Right renal pelvis (tissue), 4 donors: ENCODE measurements around the gene HSD11B1L. TPM values are rescaled to one million over a fixed set of nuclear protein-coding genes. Genes with fewer than 3 reads are reported as not detected.
"Not testable (repeated sequence)": the region's sequence is repeated elsewhere in the genome, so short reads cannot be mapped to it uniquely, and the experiment has no call there.

Experiments used
- DNase-seq, 4 donors: peaks; one replicate each; pipeline ENCODE4 v3.0.0-alpha.2; 2013; ENCODE audit warnings: low read depth in 4 of 4, low spot score in 3 of 4, missing footprints in 1 of 4
- polyA plus RNA-seq, 4 donors: library from polyadenylated mRNA; unstranded; fragments of 120-200 nt; gene quantifications; one replicate each; pipeline ENCODE4 v1.2.1, GENCODE V29; 2013; ENCODE audit not compliant: insufficient read length in 4 of 4

Gene HSD11B1L
- polyA plus RNA-seq, 4 donors: 9.1 to 13.2 (median 9.7) TPM

DNA sequence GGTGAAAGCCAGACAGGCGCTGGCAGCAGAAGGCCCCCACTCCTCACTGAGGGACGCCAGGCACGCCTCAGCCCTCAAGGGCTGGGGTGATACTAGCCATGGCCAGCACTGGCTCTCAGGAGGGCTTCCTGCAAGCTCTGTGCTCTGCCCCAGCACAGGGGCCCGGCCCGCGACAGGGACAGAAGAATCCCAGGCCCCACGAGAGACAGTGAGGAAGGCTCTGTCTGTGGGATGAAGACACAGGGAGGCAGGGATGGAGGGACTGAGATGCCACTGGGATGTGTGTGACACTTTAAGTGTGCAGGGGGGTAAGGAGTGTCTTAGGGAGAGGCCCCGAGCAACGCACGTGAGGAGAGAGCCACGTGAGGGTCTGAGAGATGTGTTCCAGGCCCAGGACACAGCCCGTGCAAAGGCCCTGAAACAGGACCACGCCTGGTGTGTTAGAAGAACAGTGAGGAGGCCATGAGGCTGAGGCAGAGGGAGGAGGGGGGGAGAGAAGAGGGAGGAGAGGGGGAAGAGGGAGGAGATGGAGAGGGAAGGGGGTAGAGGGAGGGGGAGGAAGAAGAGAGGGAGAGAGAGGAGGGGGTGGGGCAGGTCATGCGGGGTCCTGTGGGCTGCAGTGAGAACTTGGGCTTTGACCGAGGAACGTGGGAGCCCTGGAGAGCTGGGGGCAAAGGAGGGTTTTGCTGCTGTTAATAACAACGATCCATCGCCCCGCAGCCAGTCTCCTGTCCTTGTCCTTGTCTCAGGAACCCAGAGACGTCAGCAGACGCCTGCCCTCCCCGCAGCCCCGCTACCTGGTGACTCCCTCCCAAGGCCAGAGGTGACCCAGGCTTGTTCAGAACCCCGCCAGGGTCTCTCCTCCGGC is 16.4 kb downstream of the HSD11B1L start:
- DNase-seq: no peak

DNA sequence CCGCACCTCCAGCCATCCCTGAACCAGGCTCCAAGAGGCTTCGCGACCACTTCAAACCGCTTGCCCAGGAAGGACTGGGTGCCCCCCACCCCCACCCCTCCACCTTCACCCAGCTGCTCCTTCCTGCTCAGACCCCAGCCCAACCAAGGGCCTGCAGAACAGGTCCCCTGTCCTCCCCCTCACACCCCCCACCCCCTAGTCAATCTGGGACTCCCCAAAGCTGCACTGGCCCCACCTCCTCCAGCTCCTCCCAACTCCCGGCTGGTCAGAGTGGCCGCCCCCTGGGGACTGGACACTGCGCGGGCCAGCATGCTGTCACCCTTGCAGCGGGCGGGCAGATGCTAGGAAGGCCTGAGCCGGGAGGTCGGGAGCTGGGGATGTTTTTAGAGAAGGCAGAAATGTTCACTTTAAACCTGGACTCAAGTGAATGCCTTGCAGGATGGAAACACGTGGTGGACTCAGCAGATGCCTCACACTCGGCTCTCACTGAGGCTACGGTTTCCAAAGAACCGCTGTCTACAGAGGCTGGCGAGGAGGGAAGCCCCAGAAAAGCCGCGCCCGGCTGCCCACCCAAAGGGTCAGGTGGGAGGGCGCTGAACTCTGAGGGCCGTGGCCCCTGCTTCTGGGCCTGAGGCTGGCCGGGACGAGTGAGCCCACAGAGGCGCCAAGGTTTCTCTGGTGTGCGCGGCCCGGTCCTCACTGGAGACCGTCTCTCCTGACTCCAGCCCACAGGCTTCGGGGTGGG is 17.2 kb downstream of the HSD11B1L start:
- no peak for DNase-seq

DNA sequence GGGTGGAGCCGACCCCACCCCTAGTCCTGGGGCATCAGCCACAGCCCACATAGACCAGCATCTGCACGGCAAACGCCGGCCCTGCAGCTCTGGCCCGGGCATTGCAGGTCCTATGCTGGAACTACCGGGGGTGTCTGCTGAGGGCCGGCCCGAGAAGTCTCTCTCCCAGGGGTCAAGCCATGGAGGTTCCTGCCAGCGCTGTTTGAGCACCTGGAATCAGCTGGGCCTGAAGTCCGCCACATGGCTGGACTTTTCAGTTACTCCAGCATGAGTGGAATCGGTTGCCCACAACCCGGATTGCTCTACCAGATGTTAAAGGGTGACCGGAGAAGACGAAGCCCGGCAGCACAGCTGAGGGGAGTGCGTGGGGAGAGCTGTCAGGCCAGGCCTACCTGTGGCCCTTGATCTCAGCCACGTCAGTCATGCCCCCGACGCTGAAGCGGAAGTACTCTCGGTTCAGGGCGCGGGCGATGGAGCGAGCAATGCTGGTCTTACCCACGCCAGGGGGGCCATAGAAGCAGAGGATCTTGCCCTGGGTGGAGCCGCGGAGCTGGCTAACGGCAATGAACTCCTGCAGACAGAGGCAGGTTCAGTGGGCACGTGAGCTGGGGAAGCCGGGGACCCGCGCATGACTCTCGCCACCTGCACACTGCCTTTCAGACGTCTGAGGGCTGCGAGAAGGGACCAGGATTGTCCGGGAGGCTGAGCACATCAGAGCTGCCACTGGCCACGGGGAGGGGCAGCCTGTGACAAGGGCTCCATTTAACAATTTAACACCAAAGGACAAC is 18.0 kb downstream of the HSD11B1L start:
- no peak for DNase-seq

DNA sequence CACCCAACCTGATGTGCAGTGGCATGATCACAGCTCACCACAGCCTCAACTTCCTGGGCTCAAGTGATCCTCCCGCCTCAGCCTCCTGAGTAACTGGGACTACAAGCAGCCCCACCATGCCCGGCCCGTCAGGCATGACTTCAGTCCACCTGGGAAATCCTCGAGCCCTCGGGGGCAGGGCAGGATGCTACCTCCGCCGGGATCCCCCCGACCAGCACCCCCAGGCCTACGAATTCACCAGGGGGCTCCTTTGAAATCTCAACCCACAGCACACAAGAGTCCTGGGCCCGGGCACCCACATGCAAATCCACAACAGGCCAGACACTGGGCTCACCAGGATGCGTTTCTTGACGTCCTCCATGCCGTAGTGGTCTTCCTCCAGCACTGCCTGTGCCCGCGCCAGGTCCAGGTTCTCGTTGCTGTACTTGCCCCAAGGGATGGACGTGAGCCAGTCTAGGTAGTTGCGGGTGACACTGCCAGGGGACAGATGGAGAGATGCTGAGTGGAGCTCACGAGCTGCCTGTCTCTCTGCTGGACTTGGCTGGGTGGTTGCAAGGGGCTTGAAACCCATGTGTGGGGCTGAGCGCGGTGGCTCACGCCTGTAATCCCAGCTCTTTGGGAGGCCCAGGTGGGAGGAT is 19.7 kb downstream of the HSD11B1L start:
- DNase-seq: no peak

- not testable (repeated sequence) for DNase-seq
Measured at GRCh38 chr19:5702053-5702410, 21.2 kb downstream of the HSD11B1L start.

DNA sequence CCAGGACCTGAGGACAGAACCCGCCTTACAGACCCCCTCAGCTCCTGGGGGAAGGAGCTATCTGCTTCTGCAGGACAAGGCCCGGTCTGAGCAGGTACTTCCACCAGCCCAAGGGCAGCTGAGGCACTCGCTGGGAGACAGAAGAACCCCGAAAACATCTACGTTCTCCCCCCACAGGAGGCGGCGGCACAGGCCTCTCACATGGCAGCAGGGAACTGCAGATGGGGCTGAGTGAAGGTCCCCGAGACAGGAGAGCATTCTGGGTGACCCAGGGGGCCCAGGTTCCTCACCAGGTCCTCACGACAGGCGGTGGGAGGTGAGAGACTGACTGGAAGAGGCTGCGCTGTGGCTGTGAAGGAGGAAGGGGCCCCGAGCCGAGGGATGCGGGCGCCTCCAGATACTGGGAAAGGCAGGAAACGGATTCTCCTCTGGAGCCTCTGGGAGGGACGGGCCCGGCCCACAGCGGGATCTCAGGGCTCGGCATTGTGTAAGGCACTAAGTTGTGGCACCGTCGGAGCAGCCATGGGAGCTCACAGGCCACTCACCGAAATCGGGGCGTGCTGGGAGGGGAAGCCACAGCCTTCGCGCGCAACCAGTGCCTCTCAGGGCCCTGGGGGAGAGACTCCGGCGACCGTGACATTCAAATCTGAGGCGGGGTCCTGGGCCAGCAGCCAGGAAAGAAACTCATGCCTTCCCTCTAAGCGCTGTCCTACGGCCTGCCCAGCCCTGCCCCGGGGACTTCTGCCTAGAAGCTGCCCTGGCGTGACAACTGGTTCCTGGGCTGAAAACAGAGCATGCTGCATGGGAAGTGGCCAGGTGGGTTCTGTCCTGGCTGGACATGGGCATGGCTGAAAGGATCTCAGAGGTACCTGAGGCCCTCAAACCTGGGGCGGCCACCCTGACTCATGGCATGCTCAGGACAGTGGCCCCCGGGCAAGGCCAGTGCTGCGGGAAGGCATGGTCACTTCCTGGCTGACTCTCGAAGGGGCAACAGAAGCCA is 23.3 kb downstream of the HSD11B1L start:
- DNase-seq: no peak

DNA sequence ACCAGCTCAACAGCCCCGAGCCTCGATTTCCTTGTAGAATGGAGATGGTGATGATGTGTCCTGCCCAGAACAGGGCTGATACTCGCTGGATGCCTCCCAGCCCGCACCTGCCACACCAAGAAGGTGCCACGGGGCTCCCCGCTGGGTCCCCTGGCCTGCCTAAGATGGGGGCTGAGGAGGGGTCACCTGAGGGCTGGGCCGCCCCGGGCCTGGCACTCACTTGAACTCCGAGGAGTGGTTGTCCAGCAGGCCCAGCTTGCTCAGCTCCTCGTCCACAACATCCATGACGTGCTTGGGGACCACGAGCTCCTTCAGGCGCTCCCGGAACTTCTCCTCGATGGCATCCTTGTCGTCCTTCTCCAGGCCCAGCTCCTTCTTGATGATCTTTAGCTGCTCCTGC is 24.7 kb downstream of the HSD11B1L start:
- no peak for DNase-seq

- DNase-seq: no peak
Measured at GRCh38 chr19:5706876-5707573, 26.2 kb downstream of the HSD11B1L start.

- DNase-seq: no peak
Measured at GRCh38 chr19:5707576-5708575, 27.0 kb downstream of the HSD11B1L start.

- no peak for DNase-seq
Measured at GRCh38 chr19:5711025-5711424, 30.2 kb downstream of the HSD11B1L start.

DNA sequence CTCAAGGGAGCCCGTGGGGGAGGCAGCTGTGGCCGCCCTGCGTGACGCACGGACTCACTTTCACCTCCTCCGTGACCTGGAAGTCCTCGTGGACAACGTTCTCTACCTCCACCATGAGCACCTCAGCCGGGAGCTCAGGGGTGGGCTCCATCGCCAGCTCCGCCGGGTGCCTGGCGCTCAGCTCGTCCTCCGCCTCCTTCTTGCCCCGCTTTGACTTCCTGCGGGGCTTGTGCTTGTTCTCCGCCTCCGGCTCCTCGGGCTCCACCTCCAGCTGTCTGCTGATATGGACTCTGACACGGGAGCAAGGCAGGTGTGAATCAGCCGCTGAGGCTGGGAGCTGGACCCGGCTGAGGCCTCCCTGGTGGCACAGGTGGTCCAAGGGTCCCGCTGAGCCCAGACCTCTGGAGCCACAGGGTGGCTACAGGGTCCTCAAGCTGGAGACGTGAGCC is 30.9 kb downstream of the HSD11B1L start:
- no peak for DNase-seq

DNA sequence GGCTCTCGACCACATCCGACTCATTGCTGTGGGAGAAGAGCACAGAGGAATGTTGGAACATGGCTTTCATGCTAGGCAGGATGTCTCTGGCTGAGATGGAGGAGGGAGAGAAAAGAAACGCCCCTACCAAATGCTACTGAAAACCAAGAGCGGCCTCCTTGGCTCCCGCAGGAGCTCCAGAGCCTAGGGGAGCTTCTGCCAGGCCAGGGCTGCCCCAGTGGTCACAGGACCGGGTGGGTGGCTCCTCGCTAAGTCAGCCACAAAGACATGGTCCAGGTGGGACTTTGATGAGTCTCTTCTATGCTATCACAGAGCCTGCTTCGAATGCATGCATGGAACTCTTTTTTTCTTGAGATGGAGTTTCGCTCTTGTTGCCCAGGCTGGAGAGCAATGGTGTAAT is 32.4 kb downstream of the HSD11B1L start:
- DNase-seq: no peak

DNA sequence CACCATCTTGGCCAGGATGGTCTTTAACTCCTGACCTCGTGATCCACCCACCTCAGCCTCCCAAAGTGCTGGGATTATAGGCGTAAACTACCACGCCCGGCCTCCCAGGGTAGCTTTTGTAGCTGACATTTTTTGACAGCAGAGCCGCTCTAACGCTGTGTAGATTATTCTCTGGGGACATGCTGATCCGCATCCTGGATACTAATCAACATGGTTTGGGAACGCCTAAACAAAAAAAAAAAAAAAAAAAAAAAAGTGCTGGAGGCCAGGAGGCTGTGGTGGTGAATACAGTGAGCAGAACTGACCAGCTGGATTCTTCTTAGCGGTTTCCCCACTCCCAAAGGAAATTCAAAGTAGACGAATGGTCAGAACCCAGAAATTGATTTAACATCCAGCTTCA is 34.0 kb downstream of the HSD11B1L start:
- no peak for DNase-seq

GRCh38 chr19:5717215-5717935 is 36.5 kb downstream of the HSD11B1L start:
- no peak for DNase-seq

DNA sequence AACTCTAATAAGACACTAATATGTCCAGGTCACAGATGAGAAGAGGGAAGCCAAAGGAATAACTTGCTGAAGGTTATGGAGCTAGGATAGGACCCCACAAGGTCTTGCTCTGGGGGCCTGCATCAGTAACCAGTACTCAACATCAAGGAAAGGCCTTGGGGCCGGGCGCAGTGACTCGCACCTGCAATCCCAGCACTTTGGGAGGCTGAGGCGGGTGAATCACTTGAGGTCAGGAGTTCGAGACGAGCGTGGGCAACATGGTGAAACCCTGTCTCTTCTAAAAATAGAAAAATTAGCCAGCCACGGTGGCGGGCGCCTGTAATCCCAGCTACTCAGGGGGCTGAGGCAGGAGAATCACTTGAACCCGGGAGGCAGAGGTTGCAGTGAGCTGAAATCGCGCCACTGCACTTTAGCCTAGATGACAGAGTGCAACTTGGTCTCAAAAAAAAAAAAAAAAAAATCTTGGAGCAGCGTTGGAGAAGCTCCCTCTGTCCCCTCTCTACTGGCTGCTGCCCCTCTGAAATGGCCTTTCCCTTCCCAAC is 37.3 kb downstream of the HSD11B1L start:
- DNase-seq: no peak

GRCh38 chr19:5718579-5719273 is 37.9 kb downstream of the HSD11B1L start:
- DNase-seq: no peak
